NCI-H524 treated with DMSO at 0.1 percent for 48 hours (cell line): ENCODE measurements around the gene PTPN4.
"Not testable (repeated sequence)": the region's sequence is repeated elsewhere in the genome, so short reads cannot be mapped to it uniquely, and the experiment has no call there.

ENCODE experiments used
- DNase-seq: peaks from one replicate; lab custom pipeline; 2025; lab: John Stamatoyannopoulos, UW

PTPN4 gene

GRCh38 chr2:119941388-119941787 lies 181.7 kb downstream of the PTPN4 start:
- DNase-seq: no peak

GRCh38 chr2:119941981-119942513 lies 182.3 kb downstream of the PTPN4 start:
- DNase-seq: no peak

- peak; percentile 3 for DNase-seq
Observed at GRCh38 chr2:119943058-119943457, 183.3 kb downstream of the PTPN4 start.

GRCh38 chr2:119947535-119947934 lies 187.8 kb downstream of the PTPN4 start:
- DNase-seq: no peak

GRCh38 chr2:119950966-119951365 lies 191.2 kb downstream of the PTPN4 start:
- DNase-seq: no peak

GRCh38 chr2:119958670-119959268 lies 199.0 kb downstream of the PTPN4 start:
- no peak for DNase-seq

- no peak for DNase-seq
Observed at GRCh38 chr2:119960821-119961220, 201.1 kb downstream of the PTPN4 start.

- DNase-seq: no peak
Observed at GRCh38 chr2:119981896-119982295, 222.2 kb downstream of the PTPN4 start.

- DNase-seq: no peak
Observed at GRCh38 chr2:119982506-119982905, 222.8 kb downstream of the PTPN4 start.

GRCh38 chr2:119983108-119983507 lies 223.4 kb downstream of the PTPN4 start:
- no peak for DNase-seq

GRCh38 chr2:119996148-119996547 lies 236.4 kb downstream of the PTPN4 start:
- no peak for DNase-seq

- DNase-seq: not testable (repeated sequence)
Observed at GRCh38 chr2:119996896-119997891, 237.5 kb downstream of the PTPN4 start.

- no peak for DNase-seq
Observed at GRCh38 chr2:120001471-120001870, 241.7 kb downstream of the PTPN4 start.

GRCh38 chr2:120004254-120004653 lies 244.5 kb downstream of the PTPN4 start:
- DNase-seq: no peak

GRCh38 chr2:120005834-120006521 lies 246.3 kb downstream of the PTPN4 start:
- no peak for DNase-seq

GRCh38 chr2:120007851-120008250 lies 248.1 kb downstream of the PTPN4 start:
- DNase-seq: no peak

- no peak for DNase-seq
Observed at GRCh38 chr2:120012363-120012762, 252.6 kb downstream of the PTPN4 start.

GRCh38 chr2:120012771-120013596 lies 253.3 kb downstream of the PTPN4 start, which contains the start of gene EPB41L5:
Gene EPB41L5, plus strand, starts transcription at chr2:120013077. Its CDS starts 6,008 bp downstream, at chr2:120019085.
- peak; percentile 89 for DNase-seq

GRCh38 chr2:120013597-120014223 lies 254.0 kb downstream of the PTPN4 start:
- DNase-seq: no peak

- DNase-seq: peak; percentile 19
Observed at GRCh38 chr2:120014226-120014980, 254.7 kb downstream of the PTPN4 start.
